Middle frontal gyrus (tissue), 1 donor: Measurements from ENCODE around the gene TMC3.

Source experiments
- DNase-seq: peaks from one replicate; pipeline ENCODE4 v3.0.0-alpha.2; 2015; ENCODE audit warnings: low spot score; ENCODE audit errors: extremely low spot score

Gene TMC3

DNA sequence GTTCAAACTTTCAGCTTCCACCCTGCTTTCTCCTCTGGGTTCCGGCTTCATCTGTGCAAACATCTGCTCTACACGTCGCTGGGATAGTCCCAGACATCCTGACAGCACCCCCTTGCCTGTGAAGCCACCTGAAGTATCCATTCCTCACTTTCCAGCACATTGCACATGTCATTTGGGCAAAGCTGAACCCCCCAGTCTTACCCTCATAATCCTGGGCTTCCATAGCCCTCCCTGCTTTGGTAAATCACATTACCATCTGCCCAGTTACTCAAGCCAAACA is 92.6 kb downstream of the TMC3 start:
- DNase-seq = no peak
